GM06990 (cell line): ENCODE data around the gene CD69.

Source experiments
- DNase-seq: peaks from one replicate; pipeline ENCODE4 v3.0.0-alpha.2; 2011; ENCODE audit not compliant: insufficient read length; ENCODE audit errors: extremely low read depth
- H3K27me3 ChIP-seq: replicated peaks from 2 replicates; pipeline ENCODE4 v1.6.0; 2011; ENCODE audit warnings: low read length; ENCODE audit not compliant: control insufficient read depth, insufficient read depth
- H3K36me3 ChIP-seq: 2 replicates; pipeline ENCODE4 v1.5.1; 2011; ENCODE audit warnings: low read length; ENCODE audit not compliant: control insufficient read depth, insufficient read depth
- H3K4me3 ChIP-seq: replicated peaks from 2 replicates; pipeline ENCODE4 v1.5.1; 2011; ENCODE audit warnings: low read depth, mild to moderate bottlenecking, control low read depth, low read length
- TF ChIP-seq, protein P1 (sequence below): IDR thresholded peaks from 2 replicates; pipeline ENCODE4 v1.5.1; 2011; ENCODE audit warnings: low read length, control low read depth, mild to moderate bottlenecking, inconsistent platforms; ENCODE audit not compliant: insufficient read depth, poor library complexity, severe bottlenecking

Gene CD69

GRCh38 chr12:9735601-9736000 lies 25.1 kb downstream of the CD69 start:
- Histone ChIP-seq H3K4me3 (no peak overlapping the region), H3K27me3 (no peaks in the 10 kb centered on the region), H3K36me3 (no peaks in the 10 kb centered on the region)
- no peak for DNase-seq
- TF ChIP-seq, protein P1, sequence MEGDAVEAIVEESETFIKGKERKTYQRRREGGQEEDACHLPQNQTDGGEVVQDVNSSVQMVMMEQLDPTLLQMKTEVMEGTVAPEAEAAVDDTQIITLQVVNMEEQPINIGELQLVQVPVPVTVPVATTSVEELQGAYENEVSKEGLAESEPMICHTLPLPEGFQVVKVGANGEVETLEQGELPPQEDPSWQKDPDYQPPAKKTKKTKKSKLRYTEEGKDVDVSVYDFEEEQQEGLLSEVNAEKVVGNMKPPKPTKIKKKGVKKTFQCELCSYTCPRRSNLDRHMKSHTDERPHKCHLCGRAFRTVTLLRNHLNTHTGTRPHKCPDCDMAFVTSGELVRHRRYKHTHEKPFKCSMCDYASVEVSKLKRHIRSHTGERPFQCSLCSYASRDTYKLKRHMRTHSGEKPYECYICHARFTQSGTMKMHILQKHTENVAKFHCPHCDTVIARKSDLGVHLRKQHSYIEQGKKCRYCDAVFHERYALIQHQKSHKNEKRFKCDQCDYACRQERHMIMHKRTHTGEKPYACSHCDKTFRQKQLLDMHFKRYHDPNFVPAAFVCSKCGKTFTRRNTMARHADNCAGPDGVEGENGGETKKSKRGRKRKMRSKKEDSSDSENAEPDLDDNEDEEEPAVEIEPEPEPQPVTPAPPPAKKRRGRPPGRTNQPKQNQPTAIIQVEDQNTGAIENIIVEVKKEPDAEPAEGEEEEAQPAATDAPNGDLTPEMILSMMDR = no peak

- peak within 1 kb of the TSS; percentile 77 for H3K4me3 ChIP-seq
- H3K36me3 ChIP-seq = no peaks in the 10 kb centered on the region
- no peaks in the 10 kb centered on the region for H3K27me3 ChIP-seq
- DNase-seq = no peak
- TF ChIP-seq, protein P1 = no peak
Observed at GRCh38 chr12:9732921-9733461, 27.7 kb downstream of the CD69 start, which contains the start of gene CLECL1. CLECL1 (minus strand) TSS chr12:9733097.

DNA sequence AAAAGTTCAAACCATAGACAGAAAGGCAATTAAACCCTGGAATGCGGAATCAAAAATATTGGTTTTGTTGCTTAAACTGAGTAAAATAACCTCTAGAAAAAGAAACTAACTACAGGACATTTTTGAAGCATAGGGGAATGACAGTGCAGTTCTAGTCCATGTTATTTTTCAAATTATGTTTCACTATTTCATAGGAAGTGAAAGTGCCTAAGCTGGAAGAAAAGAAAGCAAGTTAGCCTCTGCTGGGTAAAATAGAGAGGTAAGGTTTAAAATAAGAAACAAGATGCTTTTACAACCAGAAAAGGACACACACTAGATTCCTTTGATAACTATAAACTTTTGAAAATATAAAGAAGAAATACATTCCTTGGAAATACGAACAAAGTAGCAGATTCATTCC lies 28.9 kb downstream of the CD69 start:
- peak overlapping the region; percentile 77 for H3K4me3 ChIP-seq
- TF ChIP-seq, protein P1 = no peak
- DNase-seq = no peak
- H3K27me3 ChIP-seq = no peaks in the 10 kb centered on the region
- no peaks in the 10 kb centered on the region for H3K36me3 ChIP-seq

GRCh38 chr12:9731393-9731792 lies 29.3 kb downstream of the CD69 start:
- H3K36me3 ChIP-seq = no peaks in the 10 kb centered on the region
- H3K4me3 ChIP-seq = peak overlapping the region; percentile 77
- no peak for DNase-seq
- H3K27me3 ChIP-seq = no peaks in the 10 kb centered on the region
- TF ChIP-seq, protein P1 = no peak

- TF ChIP-seq, protein P1 = no peak
- H3K4me3 ChIP-seq = peak overlapping the region; percentile 77
- no peaks in the 10 kb centered on the region for H3K36me3 ChIP-seq
- no peak for DNase-seq
- H3K27me3 ChIP-seq = no peaks in the 10 kb centered on the region
Observed at GRCh38 chr12:9730591-9730990, 30.1 kb downstream of the CD69 start.

GRCh38 chr12:9730011-9730410 lies 30.7 kb downstream of the CD69 start:
- TF ChIP-seq, protein P1 = no peak
- no peaks in the 10 kb centered on the region for H3K27me3 ChIP-seq
- no peaks in the 10 kb centered on the region for H3K36me3 ChIP-seq
- no peak for DNase-seq
- peak overlapping the region; percentile 77 for H3K4me3 ChIP-seq
